HepG2 (cell line): ENCODE data around the gene TAF1B. TPM values are rescaled to one million over a fixed set of nuclear protein-coding genes. Genes with fewer than 3 reads are reported as not detected.

Experiments
- KMT2B ChIP-seq: IDR thresholded peaks from 2 replicates; pipeline ENCODE4 v1.6.1; 2016; ENCODE audit warnings: missing genetic modification reagents, missing compliant biosample characterization
- MIER2 ChIP-seq: IDR thresholded peaks from 2 replicates; pipeline ENCODE4 v1.6.1; 2016; ENCODE audit warnings: missing biosample characterization, missing genetic modification reagents
- NR2C2 ChIP-seq: sonication (generic); formaldehyde crosslinking; IDR thresholded peaks from 2 replicates; pipeline ENCODE4 v1.4.0; 2020; ENCODE audit warnings: missing genetic modification reagents, mild to moderate bottlenecking, moderate library complexity, borderline replicate concordance
- NR2F6 ChIP-seq, 2 experiments: IDR thresholded peaks; 2 replicates each; pipeline ENCODE4 v1.6.1; 2016; ENCODE audit warnings: antibody characterized with exemption in 1 of 2, mild to moderate bottlenecking in 1 of 2
- PRMT3 ChIP-seq: sonication (generic); formaldehyde crosslinking; IDR thresholded peaks from 2 replicates; pipeline ENCODE4 v1.8.1; 2022; ENCODE audit warnings: low read depth, mild to moderate bottlenecking, moderate library complexity, missing genetic modification reagents, borderline replicate concordance
- RARA ChIP-seq: IDR thresholded peaks from 2 replicates; pipeline ENCODE4 v1.6.1; 2016; ENCODE audit warnings: missing genetic modification reagents, missing compliant biosample characterization
- SIN3A ChIP-seq: IDR thresholded peaks from 2 replicates; pipeline ENCODE4 v1.6.1; 2011; ENCODE audit warnings: low read depth, mild to moderate bottlenecking, control low read depth, low read length, borderline replicate concordance
- SPEN ChIP-seq: sonication (generic); formaldehyde crosslinking; IDR thresholded peaks from 2 replicates; pipeline ENCODE4 v1.5.1; 2020; ENCODE audit warnings: low read depth, mild to moderate bottlenecking, missing genetic modification reagents
- TARDBP ChIP-seq: sonication (generic); formaldehyde crosslinking; IDR thresholded peaks from 2 replicates; pipeline ENCODE4 v1.8.0; 2022; ENCODE audit warnings: mild to moderate bottlenecking, missing genetic modification reagents
- TEAD3 ChIP-seq: optimal IDR thresholded peaks from 2 replicates; pipeline ENCODE3; 2016; ENCODE audit warnings: borderline replicate concordance
- ZBTB38 ChIP-seq: sonication (generic); formaldehyde crosslinking; IDR thresholded peaks from 2 replicates; pipeline ENCODE4 v1.5.1; 2020; ENCODE audit warnings: mild to moderate bottlenecking, missing genetic modification reagents
- ZNF274 ChIP-seq: sonication (generic); formaldehyde crosslinking; IDR thresholded peaks from 2 replicates; pipeline ENCODE4 v1.5.1; 2020; ENCODE audit warnings: mild to moderate bottlenecking, missing genetic modification reagents
- ZNF292 ChIP-seq: sonication (generic); formaldehyde crosslinking; IDR thresholded peaks from 2 replicates; pipeline ENCODE4 v1.8.1; 2022; ENCODE audit warnings: mild to moderate bottlenecking, low read depth, missing genetic modification reagents, borderline replicate concordance
- ZNF296 ChIP-seq: sonication (generic); formaldehyde crosslinking; conservative IDR thresholded peaks from 2 replicates; pipeline ENCODE4 v1.5.0; 2020; ENCODE audit warnings: mild to moderate bottlenecking, missing genetic modification reagents
- ZNF460 ChIP-seq: sonication (generic); formaldehyde crosslinking; IDR thresholded peaks from 2 replicates; pipeline ENCODE4 v1.5.1; 2020; ENCODE audit warnings: missing genetic modification reagents, mild to moderate bottlenecking, borderline replicate concordance
- ZNF660 ChIP-seq: sonication (generic); formaldehyde crosslinking; IDR thresholded peaks from 2 replicates; pipeline ENCODE4 v1.5.1; 2020; ENCODE audit warnings: mild to moderate bottlenecking, low read depth, missing genetic modification reagents, borderline replicate concordance
- ZNF850 ChIP-seq: sonication (generic); formaldehyde crosslinking; conservative IDR thresholded peaks from 2 replicates; pipeline ENCODE4 v1.9.0; 2021; ENCODE audit warnings: mild to moderate bottlenecking, missing genetic modification reagents
- polyA plus RNA-seq, 8 experiments: library from polyadenylated mRNA; depleted of rRNA in 3 of 8; stranded (reverse) in 7 of 8; unstranded in 1 of 8; fragments of >200 nt; fragmentation: Illumina TruSeq in 4 of 8; extraction: Trizol in 4 of 8; gene quantifications; 2 replicates each; pipeline versions ENCODE4 v1.2.1 to v1.2.3, GENCODE V29; 2011 to 2016; ENCODE audit warnings: low read depth in 4 of 8, missing spikeins in 1 of 8, mixed read lengths in 1 of 8; ENCODE audit not compliant: insufficient read depth in 1 of 8
- total RNA-seq, 5 experiments: library from RNA; depleted of rRNA; stranded (reverse); fragments of >200 nt; fragmentation: Illumina TruSeq; extraction: Trizol; gene quantifications; 2 replicates each; pipeline ENCODE4 v1.2.3, GENCODE V29; 2016; ENCODE audit warnings: low read depth in 1 of 5
- TF ChIP-seq, protein P1 (sequence below): sonication (generic); formaldehyde crosslinking; IDR thresholded peaks from 2 replicates; pipeline ENCODE4 v1.4.0; 2020; ENCODE audit warnings: missing genetic modification reagents
- TF ChIP-seq, protein P2 (sequence below): IDR thresholded peaks from 2 replicates; pipeline ENCODE4 v1.4.0; 2020; ENCODE audit warnings: mild to moderate bottlenecking, missing genetic modification reagents
- TF ChIP-seq, protein P3 (sequence below): sonication (generic); formaldehyde crosslinking; IDR thresholded peaks from 2 replicates; pipeline ENCODE4 v1.8.0; 2022; ENCODE audit warnings: missing genetic modification reagents, low read depth, mild to moderate bottlenecking, borderline replicate concordance

Gene TAF1B
- total and polyA plus RNA-seq, 2 of the 13 experiments (the other 11 are each of a cell fraction or from before 2014, with no cell fraction given) = 13.3 to 27.7 TPM

DNA sequence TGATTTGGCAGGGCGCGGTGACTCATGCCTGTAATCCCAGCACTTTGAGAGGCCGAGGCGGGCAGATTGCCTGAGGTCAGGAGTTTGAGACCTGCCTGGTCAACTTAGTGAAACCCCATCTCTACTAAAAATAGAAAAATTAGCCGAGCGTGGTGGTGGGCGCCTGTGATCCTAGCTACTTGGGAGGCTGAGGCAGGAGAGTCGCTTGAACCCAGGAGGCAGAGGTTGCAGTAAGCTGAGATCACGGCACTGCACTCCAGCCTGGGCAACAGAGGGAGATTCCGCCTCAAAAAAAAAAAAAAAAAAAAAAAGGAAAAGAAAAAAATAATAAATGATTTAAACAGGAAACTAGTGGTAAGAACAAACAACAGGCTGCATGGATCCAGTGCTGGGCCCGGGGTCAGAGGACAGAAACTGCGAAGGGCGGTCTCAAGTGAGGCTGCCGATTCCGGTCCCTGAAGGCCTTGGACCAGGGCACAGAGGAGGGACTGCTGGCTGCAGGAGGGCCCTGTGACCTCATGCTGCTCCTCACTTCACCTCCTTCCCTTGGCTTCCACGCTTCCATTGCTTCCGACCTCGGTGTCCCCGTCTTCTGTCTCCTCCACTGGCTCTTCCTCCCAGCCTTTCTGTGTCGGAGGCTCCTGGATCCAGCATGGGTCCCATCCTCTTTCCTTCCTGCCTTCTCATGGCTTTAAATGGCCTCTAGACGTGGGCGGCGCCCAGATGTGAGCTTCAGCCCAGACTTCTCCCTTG, 106.1 kb downstream of the TAF1B start (continued):
- TF ChIP-seq, protein P1, sequence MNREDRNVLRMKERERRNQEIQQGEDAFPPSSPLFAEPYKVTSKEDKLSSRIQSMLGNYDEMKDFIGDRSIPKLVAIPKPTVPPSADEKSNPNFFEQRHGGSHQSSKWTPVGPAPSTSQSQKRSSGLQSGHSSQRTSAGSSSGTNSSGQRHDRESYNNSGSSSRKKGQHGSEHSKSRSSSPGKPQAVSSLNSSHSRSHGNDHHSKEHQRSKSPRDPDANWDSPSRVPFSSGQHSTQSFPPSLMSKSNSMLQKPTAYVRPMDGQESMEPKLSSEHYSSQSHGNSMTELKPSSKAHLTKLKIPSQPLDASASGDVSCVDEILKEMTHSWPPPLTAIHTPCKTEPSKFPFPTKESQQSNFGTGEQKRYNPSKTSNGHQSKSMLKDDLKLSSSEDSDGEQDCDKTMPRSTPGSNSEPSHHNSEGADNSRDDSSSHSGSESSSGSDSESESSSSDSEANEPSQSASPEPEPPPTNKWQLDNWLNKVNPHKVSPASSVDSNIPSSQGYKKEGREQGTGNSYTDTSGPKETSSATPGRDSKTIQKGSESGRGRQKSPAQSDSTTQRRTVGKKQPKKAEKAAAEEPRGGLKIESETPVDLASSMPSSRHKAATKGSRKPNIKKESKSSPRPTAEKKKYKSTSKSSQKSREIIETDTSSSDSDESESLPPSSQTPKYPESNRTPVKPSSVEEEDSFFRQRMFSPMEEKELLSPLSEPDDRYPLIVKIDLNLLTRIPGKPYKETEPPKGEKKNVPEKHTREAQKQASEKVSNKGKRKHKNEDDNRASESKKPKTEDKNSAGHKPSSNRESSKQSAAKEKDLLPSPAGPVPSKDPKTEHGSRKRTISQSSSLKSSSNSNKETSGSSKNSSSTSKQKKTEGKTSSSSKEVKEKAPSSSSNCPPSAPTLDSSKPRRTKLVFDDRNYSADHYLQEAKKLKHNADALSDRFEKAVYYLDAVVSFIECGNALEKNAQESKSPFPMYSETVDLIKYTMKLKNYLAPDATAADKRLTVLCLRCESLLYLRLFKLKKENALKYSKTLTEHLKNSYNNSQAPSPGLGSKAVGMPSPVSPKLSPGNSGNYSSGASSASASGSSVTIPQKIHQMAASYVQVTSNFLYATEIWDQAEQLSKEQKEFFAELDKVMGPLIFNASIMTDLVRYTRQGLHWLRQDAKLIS (CRISPR knock-in tag) = no peak
- TF ChIP-seq SIN3A (peak; percentile 51; the same call in 1 of the 2 replicates), ZBTB38 (CRISPR knock-in tag) (peak; percentile 77), ZNF274 (peak; percentile 50; the same call in 1 of the 2 replicates), ZNF292 (CRISPR knock-in tag) (peak; percentile 77; the same call in 1 of the 2 replicates), RARA (CRISPR knock-in tag) (peak; percentile 60), NR2F6 (IDR thresholded peaks at IDR 0.05) (peak; percentile 46), NR2F6 (CRISPR knock-in tag; IDR thresholded peaks at IDR 0.05) (peak; percentile 67; the same call in 1 of the 2 replicates), TEAD3 (CRISPR knock-in tag) (peak; percentile 38), ZNF296 (CRISPR knock-in tag) (no peak), ZNF660 (CRISPR knock-in tag) (no peak), KMT2B (no peak), ZNF850 (CRISPR knock-in tag) (no peak), ZNF460 (CRISPR knock-in tag) (peak; percentile 89), MIER2 (no peak), TARDBP (CRISPR knock-in tag) (peak; percentile 63; the same call in 1 of the 2 replicates), SPEN (CRISPR knock-in tag) (peak; percentile 81), NR2C2 (CRISPR knock-in tag) (peak; percentile 74), PRMT3 (no peak)
- TF ChIP-seq, protein P2, sequence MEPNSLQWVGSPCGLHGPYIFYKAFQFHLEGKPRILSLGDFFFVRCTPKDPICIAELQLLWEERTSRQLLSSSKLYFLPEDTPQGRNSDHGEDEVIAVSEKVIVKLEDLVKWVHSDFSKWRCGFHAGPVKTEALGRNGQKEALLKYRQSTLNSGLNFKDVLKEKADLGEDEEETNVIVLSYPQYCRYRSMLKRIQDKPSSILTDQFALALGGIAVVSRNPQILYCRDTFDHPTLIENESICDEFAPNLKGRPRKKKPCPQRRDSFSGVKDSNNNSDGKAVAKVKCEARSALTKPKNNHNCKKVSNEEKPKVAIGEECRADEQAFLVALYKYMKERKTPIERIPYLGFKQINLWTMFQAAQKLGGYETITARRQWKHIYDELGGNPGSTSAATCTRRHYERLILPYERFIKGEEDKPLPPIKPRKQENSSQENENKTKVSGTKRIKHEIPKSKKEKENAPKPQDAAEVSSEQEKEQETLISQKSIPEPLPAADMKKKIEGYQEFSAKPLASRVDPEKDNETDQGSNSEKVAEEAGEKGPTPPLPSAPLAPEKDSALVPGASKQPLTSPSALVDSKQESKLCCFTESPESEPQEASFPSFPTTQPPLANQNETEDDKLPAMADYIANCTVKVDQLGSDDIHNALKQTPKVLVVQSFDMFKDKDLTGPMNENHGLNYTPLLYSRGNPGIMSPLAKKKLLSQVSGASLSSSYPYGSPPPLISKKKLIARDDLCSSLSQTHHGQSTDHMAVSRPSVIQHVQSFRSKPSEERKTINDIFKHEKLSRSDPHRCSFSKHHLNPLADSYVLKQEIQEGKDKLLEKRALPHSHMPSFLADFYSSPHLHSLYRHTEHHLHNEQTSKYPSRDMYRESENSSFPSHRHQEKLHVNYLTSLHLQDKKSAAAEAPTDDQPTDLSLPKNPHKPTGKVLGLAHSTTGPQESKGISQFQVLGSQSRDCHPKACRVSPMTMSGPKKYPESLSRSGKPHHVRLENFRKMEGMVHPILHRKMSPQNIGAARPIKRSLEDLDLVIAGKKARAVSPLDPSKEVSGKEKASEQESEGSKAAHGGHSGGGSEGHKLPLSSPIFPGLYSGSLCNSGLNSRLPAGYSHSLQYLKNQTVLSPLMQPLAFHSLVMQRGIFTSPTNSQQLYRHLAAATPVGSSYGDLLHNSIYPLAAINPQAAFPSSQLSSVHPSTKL (CRISPR knock-in tag) = peak; percentile 64; the same call in 1 of the 2 replicates
- TF ChIP-seq, protein P3, sequence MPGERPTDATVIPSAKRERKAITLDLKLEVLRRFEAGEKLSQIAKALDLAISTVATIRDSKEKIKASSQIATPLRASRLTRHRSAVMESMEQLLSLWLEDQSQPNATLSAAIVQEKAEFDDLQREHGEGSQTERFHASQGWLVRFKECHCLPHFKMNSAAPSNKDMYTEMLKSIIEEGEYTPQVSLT (CRISPR knock-in tag) = 0 out of 2 replicates have a peak, but pooled peaks have one; percentile 18
